Measurements from ENCODE around the gene SORL1.
"Not testable (repeated sequence)": the region's sequence is repeated elsewhere in the genome, so short reads cannot be mapped to it uniquely, and the experiment has no call there.

SORL1 gene

GRCh38 chr11:121478226-121478894, 26.2 kb downstream of the SORL1 start:
- Histone ChIP-seq H2AFZ (ENCODE audit: low read length) (no peak overlapping the region), H3K79me2 (ENCODE audit: insufficient read depth, low read length) (peaks cover 13% of the 10 kb centered on the region), H4K20me1 (ENCODE audit: insufficient read depth, low read length) (no peaks in the 10 kb centered on the region), H3K9ac (ENCODE audit: low read length) (no peak overlapping the region), H3K36me3 (ENCODE audit: insufficient read depth, low read length) (peaks cover 72% of the 10 kb centered on the region), H3K4me1 (ENCODE audit: insufficient read depth, low read length, severe bottlenecking) (peaks cover 19% of the 10 kb centered on the region), H3K27ac (ENCODE audit: low read depth, low read length, poor library complexity, severe bottlenecking) (no peak overlapping the region), H3K9me2 (ENCODE audit: low read depth, low read length) (no peaks in the 10 kb centered on the region), H3K4me2 (ENCODE audit: low read length) (no peak overlapping the region), H3K9me3 (ENCODE audit: low read length) (no peaks in the 10 kb centered on the region), H3K4me3 (ENCODE audit: low read depth, low read length, poor library complexity, severe bottlenecking) (no peak overlapping the region), H3K27me3 (ENCODE audit: insufficient read depth, low read length) (no peaks in the 10 kb centered on the region), H3F3A (ENCODE audit: insufficient read depth, low read length) (no peaks in the 10 kb centered on the region)
- TF ChIP-seq EZH2 (IDR thresholded peaks at IDR 0.05; ENCODE audit: borderline replicate concordance, low read length) (no peak), CTCF (IDR thresholded peaks at IDR 0.05; ENCODE audit: low read length) (no peak)

- no peaks in the 10 kb centered on the region for H3F3A ChIP-seq (ENCODE audit: insufficient read depth, low read length)
- H4K20me1 ChIP-seq (ENCODE audit: insufficient read depth, low read length): no peaks in the 10 kb centered on the region
- H3K9me2 ChIP-seq (ENCODE audit: low read depth, low read length): no peaks in the 10 kb centered on the region
- no peak overlapping the region for H2AFZ ChIP-seq (ENCODE audit: low read length)
- peaks cover 74% of the 10 kb centered on the region for H3K36me3 ChIP-seq (ENCODE audit: insufficient read depth, low read length)
- TF ChIP-seq EZH2 (IDR thresholded peaks at IDR 0.05; ENCODE audit: borderline replicate concordance, low read length) (no peak), CTCF (IDR thresholded peaks at IDR 0.05; ENCODE audit: low read length) (no peak)
- H3K27ac ChIP-seq (ENCODE audit: low read depth, low read length, poor library complexity, severe bottlenecking): no peak overlapping the region
- H3K4me3 ChIP-seq (ENCODE audit: low read depth, low read length, poor library complexity, severe bottlenecking): no peak overlapping the region
- H3K27me3 ChIP-seq (ENCODE audit: insufficient read depth, low read length): no peaks in the 10 kb centered on the region
- peaks cover 15% of the 10 kb centered on the region for H3K79me2 ChIP-seq (ENCODE audit: insufficient read depth, low read length)
- H3K9ac ChIP-seq (ENCODE audit: low read length): no peak overlapping the region
- H3K9me3 ChIP-seq (ENCODE audit: low read length): no peaks in the 10 kb centered on the region
- no peak overlapping the region for H3K4me2 ChIP-seq (ENCODE audit: low read length)
- H3K4me1 ChIP-seq (ENCODE audit: insufficient read depth, low read length, severe bottlenecking): peaks cover 20% of the 10 kb centered on the region
These were observed 27.0 kb downstream of the SORL1 start for GRCh38 chr11:121478895-121479697.

GRCh38 chr11:121479698-121480238, 27.7 kb downstream of the SORL1 start:
- Histone ChIP-seq H3K4me1 (ENCODE audit: insufficient read depth, low read length, severe bottlenecking) (peaks cover 20% of the 10 kb centered on the region), H3K9ac (ENCODE audit: low read length) (no peak overlapping the region), H3K27me3 (ENCODE audit: insufficient read depth, low read length) (no peaks in the 10 kb centered on the region), H3K36me3 (ENCODE audit: insufficient read depth, low read length) (peaks cover 74% of the 10 kb centered on the region), H2AFZ (ENCODE audit: low read length) (no peak overlapping the region), H3K4me2 (ENCODE audit: low read length) (no peak overlapping the region), H4K20me1 (ENCODE audit: insufficient read depth, low read length) (no peaks in the 10 kb centered on the region), H3K4me3 (ENCODE audit: low read depth, low read length, poor library complexity, severe bottlenecking) (no peak overlapping the region), H3K27ac (ENCODE audit: low read depth, low read length, poor library complexity, severe bottlenecking) (no peak overlapping the region), H3F3A (ENCODE audit: insufficient read depth, low read length) (no peaks in the 10 kb centered on the region), H3K9me3 (ENCODE audit: low read length) (no peaks in the 10 kb centered on the region), H3K9me2 (ENCODE audit: low read depth, low read length) (no peaks in the 10 kb centered on the region), H3K79me2 (ENCODE audit: insufficient read depth, low read length) (peaks cover 15% of the 10 kb centered on the region)
- no peak for TF ChIP-seq EZH2 (IDR thresholded peaks at IDR 0.05; ENCODE audit: borderline replicate concordance, low read length)
- no peak for TF ChIP-seq CTCF (IDR thresholded peaks at IDR 0.05; ENCODE audit: low read length)

GRCh38 chr11:121481484-121482230, 29.5 kb downstream of the SORL1 start:
- H3K79me2 ChIP-seq (ENCODE audit: insufficient read depth, low read length); H3K27me3 ChIP-seq (ENCODE audit: insufficient read depth, low read length); H2AFZ ChIP-seq (ENCODE audit: low read length); H3F3A ChIP-seq (ENCODE audit: insufficient read depth, low read length); H4K20me1 ChIP-seq (ENCODE audit: insufficient read depth, low read length); H3K9me3 ChIP-seq (ENCODE audit: low read length); H3K9ac ChIP-seq (ENCODE audit: low read length); H3K9me2 ChIP-seq (ENCODE audit: low read depth, low read length): not testable (repeated sequence)
- H3K4me3 ChIP-seq (ENCODE audit: low read depth, low read length, poor library complexity, severe bottlenecking): peak overlapping the region; percentile 16
- peak overlapping the region; percentile 73 for H3K27ac ChIP-seq (ENCODE audit: low read depth, low read length, poor library complexity, severe bottlenecking)
- peaks cover 20% of the 10 kb centered on the region for H3K4me1 ChIP-seq (ENCODE audit: insufficient read depth, low read length, severe bottlenecking)
- H3K4me2 ChIP-seq (ENCODE audit: low read length): peak overlapping the region; percentile 27; the same call in 1 of the 2 replicates
- H3K36me3 ChIP-seq (ENCODE audit: insufficient read depth, low read length): peaks cover 73% of the 10 kb centered on the region
